Nephron (organoid): ENCODE results near the gene SNRPD1.
A peak's percentile ranks its signal among the peaks of the same experiment; 100 is the strongest.
"Not testable (repeated sequence)": the region's sequence is repeated elsewhere in the genome, so short reads cannot be mapped to it uniquely, and the experiment has no call there.

Experiments
- H3K27ac Mint-ChIP-seq, 3 experiments: 2 replicates each; pipeline ENCODE4 v1.8.0; 2020; ENCODE audit warnings: mixed read lengths in 3 of 3, mild to moderate bottlenecking in 2 of 3, moderate library complexity in 1 of 3
- H3K27me3 Mint-ChIP-seq: 2 replicates; pipeline ENCODE4 v1.8.0; 2021; ENCODE audit warnings: low read depth, mild to moderate bottlenecking, moderate library complexity, mixed read lengths
- H3K36me3 Mint-ChIP-seq: 2 replicates; pipeline ENCODE4 v1.8.0; 2020; ENCODE audit warnings: low read depth, mixed read lengths
- H3K4me1 Mint-ChIP-seq: 2 replicates; pipeline ENCODE4 v1.8.0; 2020; ENCODE audit warnings: mixed read lengths
- H3K4me3 Mint-ChIP-seq, 3 experiments: 2 replicates each; pipeline ENCODE4 v1.8.0; 2020; ENCODE audit warnings: mild to moderate bottlenecking in 3 of 3, mixed read lengths in 3 of 3, moderate library complexity in 2 of 3
- H3K9me3 Mint-ChIP-seq: 2 replicates; pipeline ENCODE4 v1.8.0; 2020; ENCODE audit warnings: mixed read lengths
- TF ChIP-seq, protein P1 (sequence below), 3 experiments: fragments of 200-600 bp; sonication (generic); IDR thresholded peaks; one replicate each; pipeline ENCODE4 v1.5.0; 2021; ENCODE audit warnings: antibody characterized with exemption in 3 of 3; ENCODE audit not compliant: unreplicated experiment in 3 of 3

Gene SNRPD1

DNA sequence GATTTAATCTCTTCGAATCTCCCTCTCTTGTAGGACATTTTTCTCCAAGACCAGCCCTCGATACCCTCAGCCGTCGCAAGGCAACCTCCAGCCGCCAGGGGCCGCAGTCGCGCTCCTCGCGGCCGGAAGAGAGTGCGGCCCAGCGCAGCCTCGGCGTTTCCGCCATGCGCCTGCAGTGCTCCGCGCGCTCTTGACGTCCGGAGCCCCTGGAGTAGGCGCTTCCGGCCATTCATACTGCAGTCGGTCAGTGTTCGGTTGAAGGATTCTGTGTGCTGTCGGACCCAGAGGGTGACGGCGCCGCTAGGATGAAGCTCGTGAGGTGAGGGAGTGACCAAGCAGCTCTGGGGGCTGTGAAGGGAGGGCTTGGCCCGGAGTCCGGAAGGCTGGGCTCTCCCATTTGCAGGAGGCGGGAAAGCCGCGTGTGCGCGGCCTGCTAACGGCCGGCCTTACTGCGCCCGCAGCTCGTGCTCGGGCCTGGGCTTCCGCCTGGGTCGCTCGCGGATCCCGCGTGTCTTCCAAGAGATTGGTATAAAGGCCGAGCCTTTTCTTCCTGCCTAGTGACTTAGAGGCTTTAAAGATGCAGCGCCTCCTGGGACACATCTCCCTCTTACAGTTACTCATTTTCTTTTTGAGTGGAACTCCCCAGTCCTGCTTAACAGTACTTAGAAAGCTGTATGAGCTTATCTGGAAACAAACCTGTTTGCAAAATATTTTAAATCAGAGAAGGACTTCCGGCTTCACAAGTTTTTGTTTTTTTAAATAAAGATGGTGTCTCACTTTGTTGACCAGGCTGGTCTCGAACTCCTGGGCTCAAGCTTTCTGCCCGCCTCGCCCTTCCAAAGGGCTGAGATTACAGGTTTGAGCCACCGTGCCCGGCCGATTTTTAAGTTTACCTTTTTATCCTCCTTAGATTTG lies at the start of gene SNRPD1:
TSS of gene SNRPD1 (plus strand) at position 190 of the 915 bp plus-strand sequence. CDS start at position 306, 116 bp downstream.
- Mint-ChIP-seq H3K27ac (peak within 1 kb of the TSS; percentile 91 to 96 (median 93)), H3K4me3 (peak within 1 kb of the TSS; percentile 91 to 96 (median 96)), H3K27me3 (no peaks in the 10 kb centered on the region), H3K9me3 (peaks cover 9% of the 10 kb centered on the region), H3K36me3 (peaks cover 32% of the 10 kb centered on the region), H3K4me1 (peaks cover 14% of the 10 kb centered on the region)
- TF ChIP-seq, protein P1, sequence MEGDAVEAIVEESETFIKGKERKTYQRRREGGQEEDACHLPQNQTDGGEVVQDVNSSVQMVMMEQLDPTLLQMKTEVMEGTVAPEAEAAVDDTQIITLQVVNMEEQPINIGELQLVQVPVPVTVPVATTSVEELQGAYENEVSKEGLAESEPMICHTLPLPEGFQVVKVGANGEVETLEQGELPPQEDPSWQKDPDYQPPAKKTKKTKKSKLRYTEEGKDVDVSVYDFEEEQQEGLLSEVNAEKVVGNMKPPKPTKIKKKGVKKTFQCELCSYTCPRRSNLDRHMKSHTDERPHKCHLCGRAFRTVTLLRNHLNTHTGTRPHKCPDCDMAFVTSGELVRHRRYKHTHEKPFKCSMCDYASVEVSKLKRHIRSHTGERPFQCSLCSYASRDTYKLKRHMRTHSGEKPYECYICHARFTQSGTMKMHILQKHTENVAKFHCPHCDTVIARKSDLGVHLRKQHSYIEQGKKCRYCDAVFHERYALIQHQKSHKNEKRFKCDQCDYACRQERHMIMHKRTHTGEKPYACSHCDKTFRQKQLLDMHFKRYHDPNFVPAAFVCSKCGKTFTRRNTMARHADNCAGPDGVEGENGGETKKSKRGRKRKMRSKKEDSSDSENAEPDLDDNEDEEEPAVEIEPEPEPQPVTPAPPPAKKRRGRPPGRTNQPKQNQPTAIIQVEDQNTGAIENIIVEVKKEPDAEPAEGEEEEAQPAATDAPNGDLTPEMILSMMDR (IDR thresholded peaks at IDR 0.05; ENCODE audit: unreplicated experiment in 3 of 3), result peak; percentile 89 to 92 (median 92)

DNA sequence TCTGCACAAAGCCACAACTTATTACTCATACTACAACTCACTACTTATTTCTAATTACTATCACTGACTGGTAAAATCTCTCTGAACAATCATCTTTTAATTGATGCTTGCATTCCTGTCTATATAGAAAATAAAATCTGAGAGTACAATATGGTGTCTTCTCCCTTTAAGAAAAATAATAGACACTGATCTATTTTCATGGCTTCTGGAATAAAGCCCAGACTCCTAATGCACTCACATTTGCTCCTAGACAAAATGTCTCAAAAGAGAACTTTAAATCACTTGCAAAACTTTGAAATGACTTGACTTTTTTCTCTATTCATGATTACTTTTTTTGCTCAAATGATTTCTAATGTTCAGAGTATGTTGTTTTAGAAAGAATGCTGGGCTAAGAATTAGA lies 40.3 kb upstream of the SNRPD1 start:
- Mint-ChIP-seq H3K27me3 (no peaks in the 10 kb centered on the region), H3K4me3 (no peak overlapping the region), H3K36me3 (peaks cover 68% of the 10 kb centered on the region), H3K27ac (peak overlapping the region; percentile 26 to 64 (median 29)), H3K9me3 (no peaks in the 10 kb centered on the region), H3K4me1 (peaks cover 15% of the 10 kb centered on the region)
- TF ChIP-seq, protein P1 (IDR thresholded peaks at IDR 0.05; ENCODE audit: unreplicated experiment in 3 of 3), result no peak

DNA sequence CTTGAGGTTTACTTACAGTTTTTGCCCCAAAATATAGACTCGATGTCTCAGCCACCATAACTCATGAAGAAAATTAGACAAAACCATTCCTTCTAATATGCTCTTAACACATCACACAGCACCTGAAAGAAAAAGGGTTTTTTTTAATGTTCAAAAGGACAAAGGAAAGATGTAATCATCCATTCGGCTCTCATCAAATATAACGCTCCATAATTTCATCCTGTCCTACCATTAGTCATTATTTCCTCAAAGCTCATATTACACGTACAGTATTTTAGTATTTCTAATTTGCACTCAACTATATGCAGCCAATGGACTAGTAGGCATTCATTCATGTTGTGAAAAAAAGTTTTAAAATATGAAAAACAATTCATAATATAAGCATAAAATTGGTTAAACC lies 36.5 kb upstream of the SNRPD1 start:
- H3K27me3 Mint-ChIP-seq, result no peaks in the 10 kb centered on the region
- no peak overlapping the region for H3K4me3 Mint-ChIP-seq
- TF ChIP-seq, protein P1 (IDR thresholded peaks at IDR 0.05; ENCODE audit: unreplicated experiment in 3 of 3), result no peak
- H3K9me3 Mint-ChIP-seq, result no peaks in the 10 kb centered on the region
- H3K36me3 Mint-ChIP-seq, result peaks cover 66% of the 10 kb centered on the region
- no peak overlapping the region for H3K27ac Mint-ChIP-seq
- H3K4me1 Mint-ChIP-seq, result peaks cover 15% of the 10 kb centered on the region

DNA sequence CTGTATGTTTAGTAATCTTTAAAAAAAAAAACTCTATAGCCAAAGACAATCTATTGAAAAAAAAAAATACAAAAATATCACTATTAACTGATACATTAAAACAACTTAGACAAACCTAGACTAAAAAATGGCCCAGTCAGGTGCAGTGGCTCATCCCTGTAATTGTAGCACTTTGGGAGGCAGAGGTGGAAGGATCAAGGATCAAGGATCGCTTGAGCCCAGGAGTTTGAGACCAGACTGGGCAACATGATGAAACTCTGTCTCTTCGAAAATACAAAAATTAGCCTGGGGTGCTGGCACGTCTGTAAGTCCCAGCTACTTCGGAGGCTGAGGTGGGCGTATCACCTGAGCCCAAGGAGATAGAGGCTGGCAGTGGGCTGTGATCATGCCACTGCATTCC lies 27.7 kb upstream of the SNRPD1 start:
- TF ChIP-seq, protein P1 (IDR thresholded peaks at IDR 0.05; ENCODE audit: unreplicated experiment in 3 of 3), result no peak
- Mint-ChIP-seq H3K9me3 (peaks cover 5% of the 10 kb centered on the region), H3K27ac (no peak overlapping the region), H3K4me3 (no peak overlapping the region), H3K4me1 (no peaks in the 10 kb centered on the region), H3K27me3 (no peaks in the 10 kb centered on the region), H3K36me3 (peaks cover 43% of the 10 kb centered on the region)

DNA sequence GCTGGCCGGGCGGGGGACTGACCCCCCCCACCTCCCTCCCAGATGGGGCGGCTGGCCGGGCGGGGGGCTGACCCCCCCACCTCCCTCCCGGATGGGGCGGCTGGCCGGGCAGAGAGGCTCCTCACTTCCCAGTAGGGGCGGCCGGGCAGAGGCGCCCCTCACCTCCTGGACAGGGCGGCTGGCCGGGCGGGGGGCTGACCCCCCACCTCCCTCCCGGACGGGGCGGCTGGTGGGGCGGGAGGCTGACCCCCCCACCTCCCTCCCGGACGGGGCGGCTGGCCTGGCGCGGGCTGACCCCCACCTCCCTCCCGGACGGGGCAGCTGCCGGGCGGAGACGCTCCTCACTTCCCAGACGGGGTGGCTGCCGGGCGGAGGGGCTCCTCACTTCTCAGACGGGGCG lies 19.8 kb upstream of the SNRPD1 start:
- not testable (repeated sequence) for H3K4me3 Mint-ChIP-seq, H3K27me3 Mint-ChIP-seq, H3K4me1 Mint-ChIP-seq, H3K27ac Mint-ChIP-seq
- H3K36me3 Mint-ChIP-seq, result peaks cover 62% of the 10 kb centered on the region
- H3K9me3 Mint-ChIP-seq, result peaks cover 21% of the 10 kb centered on the region

DNA sequence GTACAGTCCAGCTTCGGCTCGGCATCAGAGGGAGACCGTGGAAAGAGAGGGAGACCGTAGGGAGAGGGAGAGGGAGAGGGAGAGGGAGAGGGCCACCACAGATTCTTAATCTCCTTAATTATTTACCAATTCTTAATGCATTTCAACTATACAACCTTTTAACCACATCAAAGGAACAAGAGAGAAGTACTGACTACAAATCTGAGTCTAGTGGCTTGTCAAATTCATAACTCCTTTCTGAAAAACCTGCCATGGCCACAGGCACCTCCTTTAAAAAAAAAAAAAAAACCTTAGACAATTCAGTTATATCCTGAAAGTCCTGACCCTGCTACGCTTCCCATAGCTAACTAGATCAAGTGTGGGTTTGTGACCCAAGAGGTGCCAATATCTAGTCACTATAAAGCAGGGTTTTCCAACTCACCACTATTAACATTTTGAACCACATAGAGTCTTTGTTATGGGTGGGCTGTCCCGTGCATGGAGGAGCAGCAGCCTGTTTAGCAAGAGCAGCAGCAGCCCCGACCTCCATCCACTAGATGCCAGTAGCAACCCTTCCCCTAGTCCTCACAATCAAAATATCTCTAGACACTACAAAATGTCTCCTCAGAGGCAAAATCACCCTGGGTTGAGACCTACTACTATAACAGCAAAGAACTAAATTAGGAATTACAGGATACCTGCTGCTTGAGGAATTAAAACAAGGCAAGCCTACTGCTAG lies 18.4 kb upstream of the SNRPD1 start:
- Mint-ChIP-seq H3K9me3 (peaks cover 21% of the 10 kb centered on the region), H3K36me3 (peaks cover 50% of the 10 kb centered on the region), H3K27me3 (no peaks in the 10 kb centered on the region), H3K4me1 (peaks cover 5% of the 10 kb centered on the region), H3K4me3 (no peak overlapping the region), H3K27ac (no peak overlapping the region)
- TF ChIP-seq, protein P1 (IDR thresholded peaks at IDR 0.05; ENCODE audit: unreplicated experiment in 3 of 3), result no peak
